IMR-90 (cell line): ENCODE measurements around the gene PITPNC1. TPM values are rescaled to one million over a fixed set of nuclear protein-coding genes. Genes with fewer than 3 reads are reported as not detected.

Experiments
- ATAC-seq: fragments of 200-7000 bp; cut with Tn5 transposase; 2 replicates; pipeline ENCODE4 v1.9.1; 2020; ENCODE audit warnings: low read depth, mild to moderate bottlenecking, moderate library complexity
- BruUV-seq: library from RNA; stranded (reverse); fragments of 400-500 nt; replicated peaks from 2 replicates; lab custom pipeline; 2021; lab: Mats Ljungman, UMichigan
- CTCF ChIA-PET: fragments of 300-600 bp; formaldehyde crosslinking; extraction: SDS; loops from one replicate; lab custom pipeline; 2021; ENCODE audit warnings: antibody characterized with exemption; lab: Yijun Ruan, JAX
- POLR2A ChIA-PET: fragments of 300-600 bp; sonication (Branson Sonifier 250); formaldehyde crosslinking; loops from one replicate; lab custom pipeline; 2022; ENCODE audit warnings: antibody characterized with exemption; ENCODE audit not compliant: unreplicated experiment; lab: Charles Lee
- DNase-seq: peaks from one replicate; pipeline ENCODE4 v3.0.0; 2013
- H2AFZ ChIP-seq: replicated peaks from 2 replicates; pipeline ENCODE3; 2013; ENCODE audit warnings: low read length, mild to moderate bottlenecking; ENCODE audit not compliant: poor library complexity
- H2AK5ac ChIP-seq: 2 replicates; pipeline ENCODE4 v1.6.1; 2013; ENCODE audit warnings: low read depth, low read length, inconsistent platforms
- H2AK9ac ChIP-seq: replicated peaks from 2 replicates; pipeline ENCODE3; 2013; ENCODE audit warnings: mild to moderate bottlenecking, low read depth, low read length, moderate library complexity; ENCODE audit not compliant: poor library complexity
- H2BK120ac ChIP-seq: 2 replicates; pipeline ENCODE4 v1.6.1; 2013; ENCODE audit warnings: low read depth, low read length, inconsistent platforms
- H2BK15ac ChIP-seq: 3 replicates; pipeline ENCODE4 v1.6.1; 2013; ENCODE audit warnings: low read depth, low read length, inconsistent platforms
- H2BK20ac ChIP-seq: 2 replicates; pipeline ENCODE4 v1.6.1; 2013; ENCODE audit warnings: low read depth, mild to moderate bottlenecking, inconsistent platforms, low read length, moderate library complexity
- H2BK5ac ChIP-seq: 2 replicates; pipeline ENCODE4 v1.6.1; 2013; ENCODE audit warnings: mild to moderate bottlenecking, low read depth, low read length, inconsistent platforms; ENCODE audit not compliant: poor library complexity, severe bottlenecking
- H3K14ac ChIP-seq: replicated peaks from 2 replicates; pipeline ENCODE4 v1.6.1; 2013; ENCODE audit warnings: low read depth, low read length, inconsistent platforms
- H3K18ac ChIP-seq: 2 replicates; pipeline ENCODE4 v1.6.1; 2013; ENCODE audit warnings: low read depth, low read length, control low read depth
- H3K23ac ChIP-seq: 2 replicates; pipeline ENCODE4 v1.6.1; 2013; ENCODE audit warnings: low read depth, low read length, inconsistent platforms
- H3K27ac ChIP-seq: 2 replicates; pipeline ENCODE4 v1.5.1; 2013; ENCODE audit warnings: mild to moderate bottlenecking, control low read depth, low read length; ENCODE audit not compliant: insufficient read depth
- H3K27me3 ChIP-seq: 2 replicates; pipeline ENCODE4 v1.6.1; 2013; ENCODE audit warnings: low read length; ENCODE audit not compliant: control insufficient read depth, insufficient read depth
- H3K36me3 ChIP-seq: 2 replicates; pipeline ENCODE4 v1.6.1; 2013; ENCODE audit warnings: low read length, mixed read lengths; ENCODE audit not compliant: control insufficient read depth, insufficient read depth
- H3K4ac ChIP-seq: 2 replicates; pipeline ENCODE4 v1.6.1; 2013; ENCODE audit warnings: low read depth, low read length, inconsistent platforms
- H3K4me1 ChIP-seq: 2 replicates; pipeline ENCODE4 v1.6.1; 2013; ENCODE audit warnings: low read length, mixed read lengths; ENCODE audit not compliant: control insufficient read depth, insufficient read depth
- H3K4me2 ChIP-seq: 2 replicates; pipeline ENCODE4 v1.6.1; 2013; ENCODE audit warnings: low read depth, mild to moderate bottlenecking, control low read depth, low read length, moderate library complexity
- H3K4me3 ChIP-seq: 2 replicates; pipeline ENCODE4 v1.5.1; 2013; ENCODE audit warnings: low read depth, mild to moderate bottlenecking, control low read depth, low read length, moderate library complexity; ENCODE audit not compliant: insufficient read depth
- H3K56ac ChIP-seq: 2 replicates; pipeline ENCODE4 v1.6.1; 2013; ENCODE audit warnings: low read length, inconsistent platforms; ENCODE audit not compliant: insufficient read depth; ENCODE audit errors: extremely low read depth
- H3K79me1 ChIP-seq, 2 experiments: 2 replicates each; pipeline ENCODE4 v1.6.1; 2013; ENCODE audit warnings: low read length in 2 of 2, inconsistent platforms in 1 of 2, low read depth in 1 of 2
- H3K9ac ChIP-seq: 2 replicates; pipeline ENCODE4 v1.6.1; 2013; ENCODE audit warnings: low read depth, low read length, control low read depth
- H3K9me1 ChIP-seq: 2 replicates; pipeline ENCODE4 v1.6.1; 2013; ENCODE audit warnings: low read length, inconsistent platforms; ENCODE audit not compliant: insufficient read depth
- H3K9me3 ChIP-seq: 2 replicates; pipeline ENCODE4 v1.6.1; 2013; ENCODE audit warnings: low read length; ENCODE audit not compliant: control insufficient read depth, insufficient read depth
- H4K20me1 ChIP-seq: 2 replicates; pipeline ENCODE4 v1.6.1; 2013; ENCODE audit warnings: low read length, inconsistent platforms; ENCODE audit not compliant: insufficient read depth
- H4K5ac ChIP-seq: 2 replicates; pipeline ENCODE4 v1.6.1; 2013; ENCODE audit warnings: mild to moderate bottlenecking, low read depth, low read length, control low read depth
- H4K8ac ChIP-seq, 2 experiments: 2 replicates each; pipeline ENCODE4 v1.6.1; 2013; ENCODE audit warnings: low read depth in 2 of 2, low read length in 2 of 2, control low read depth in 1 of 2, inconsistent platforms in 1 of 2
- H4K91ac ChIP-seq: 2 replicates; pipeline ENCODE4 v1.6.1; 2013; ENCODE audit warnings: low read depth, low read length, inconsistent platforms; ENCODE audit not compliant: insufficient read depth
- CHD1 ChIP-seq: IDR thresholded peaks from 2 replicates; pipeline ENCODE4 v1.6.1; 2012; ENCODE audit warnings: low read depth, low read length, improper control_type of control experiment
- WGBS, 2 experiments: methylation state at CpG; one replicate each; pipeline versions ENCODE4 v1.1.5 to v1.1.7; 2013; ENCODE audit warnings: missing lambda C conversion rate in 2 of 2; ENCODE audit not compliant: insufficient read length in 1 of 2; ENCODE audit errors: extremely low coverage in 2 of 2; 5-methylcytosine and 5-hydroxymethylcytosine counted together
- dilution Hi-C: fragments of 300-500 bp; cut with HindIII; formaldehyde crosslinking; loops from one replicate; pipeline ENCODE4 v1.14.3; 2018; ENCODE audit warnings: low sequenced_read_pairs; ENCODE audit not compliant: unreplicated experiment
- in situ Hi-C: fragments of 300-500 bp; cut with MboI; formaldehyde crosslinking; loops from 3 replicates; pipeline ENCODE4 v1.14.3; 2019; ENCODE audit warnings: low sequenced_read_pairs, inconsistent platforms, mixed read lengths
- intact Hi-C: fragments of 100-400 bp; cut with micrococcal nuclease; formaldehyde crosslinking; loops from 2 replicates; pipeline ENCODE4 v1.10.0; 2022
- polyA plus RNA-seq, 3 experiments: library from polyadenylated mRNA; depleted of rRNA; stranded (reverse); fragments of >200 nt; gene quantifications; 2 replicates each; pipeline ENCODE4 v1.2.3, GENCODE V29; 2012; ENCODE audit warnings: low replicate concordance in 1 of 3
- total RNA-seq: library from RNA; depleted of rRNA; stranded (reverse); fragments of >200 nt; gene quantifications from 2 replicates; pipeline ENCODE4 v1.2.3, GENCODE V29; 2012

PITPNC1 gene
- total and polyA plus RNA-seq, 2 of the 4 experiments (the other 2 are of a cell fraction), result 4.1 TPM

GRCh38 chr17:67647482-67647881 is 270.4 kb downstream of the PITPNC1 start:
- no peaks in the 10 kb centered on the region for H3K27me3 ChIP-seq
- TF ChIP-seq CHD1, result no peak
- no peaks in the 10 kb centered on the region for H3K9me3 ChIP-seq
- no peak overlapping the region for H2AK9ac ChIP-seq
- ATAC-seq (no peak), DNase-seq (no peak)
- no peak overlapping the region for H2BK15ac ChIP-seq
- ChIA-PET CTCF (no interaction called here), POLR2A (no interaction called here)
- no peaks in the 10 kb centered on the region for H3K36me3 ChIP-seq
- dilution Hi-C loops (no loop called here), intact Hi-C loops (no loop called here), in situ Hi-C loops (no loop called here)
- H2AFZ ChIP-seq, result no peak overlapping the region
- BruUV-seq, result no TSS peak
- H4K5ac ChIP-seq, result no peak overlapping the region
- H4K91ac ChIP-seq, result no peak overlapping the region
- no peaks in the 10 kb centered on the region for H3K79me1 ChIP-seq
- H3K4me3 ChIP-seq, result no peak overlapping the region
- H3K9ac ChIP-seq, result no peak overlapping the region
- H3K27ac ChIP-seq, result no peak overlapping the region
- H4K20me1 ChIP-seq, result no peaks in the 10 kb centered on the region
- H4K8ac ChIP-seq, result no peak overlapping the region
- 0 out of 2 replicates have a peak, but pooled peaks cover 1% of the 10 kb centered on the region for H3K4me1 ChIP-seq
- H2AK5ac ChIP-seq, result no peak overlapping the region
- H2BK120ac ChIP-seq, result no peak overlapping the region
- H3K4me2 ChIP-seq, result no peak overlapping the region
- H3K4ac ChIP-seq, result no peak overlapping the region
- H3K14ac ChIP-seq, result no peak overlapping the region
- H3K23ac ChIP-seq, result no peak overlapping the region
- no peak overlapping the region for H2BK5ac ChIP-seq
- no peak overlapping the region for H3K18ac ChIP-seq
- no CpG with 5 or more reads among the region's 5 CpGs for WGBS, 2 experiments
- no peak overlapping the region for H2BK20ac ChIP-seq
- H3K56ac ChIP-seq, result no peak overlapping the region
- peaks cover under 1% of the 10 kb centered on the region; the same call in 1 of the 2 replicates for H3K9me1 ChIP-seq
